HCT116 (cell line): ENCODE data around the gene ASAP2.

Experiments used
- CTCF ChIP-seq, 3 experiments: fragments of 200-600 bp in 1 of 3; sonication (generic) in 1 of 3; IDR thresholded peaks in 2 of 3; conservative IDR thresholded peaks in 1 of 3; 2 replicates each; pipeline ENCODE4 v1.5.1; 2012 to 2017; ENCODE audit warnings: low read depth in 2 of 3, low read length in 2 of 3, antibody characterized with exemption in 1 of 3, borderline replicate concordance in 1 of 3, control low read depth in 1 of 3, mild to moderate bottlenecking in 1 of 3, mixed read lengths in 1 of 3, mixed run types in 1 of 3, moderate library complexity in 1 of 3; ENCODE audit not compliant: insufficient read depth in 1 of 3
- EZH2 ChIP-seq: fragments of 200-600 bp; sonication (generic); IDR thresholded peaks from 2 replicates; pipeline ENCODE4 v1.6.1; 2017; ENCODE audit warnings: antibody characterized with exemption, mixed run types
- JUND ChIP-seq: IDR thresholded peaks from 2 replicates; pipeline ENCODE4 v1.6.1; 2012
- POLR2AphosphoS5 ChIP-seq: IDR thresholded peaks from 2 replicates; pipeline ENCODE4 v1.6.1; 2011; ENCODE audit warnings: mild to moderate bottlenecking, low read depth, low read length, moderate library complexity
- SP1 ChIP-seq: IDR thresholded peaks from 2 replicates; pipeline ENCODE4 v1.6.1; 2012; ENCODE audit warnings: low read depth
- TCF7L2 ChIP-seq: IDR thresholded peaks from 2 replicates; pipeline ENCODE4 v1.7.0; 2011; ENCODE audit warnings: borderline replicate concordance, inconsistent platforms; ENCODE audit not compliant: insufficient read depth, insufficient read length; ENCODE audit errors: extremely low read depth
- TF ChIP-seq, protein P1 (sequence below): IDR thresholded peaks from 2 replicates; pipeline ENCODE4 v1.6.1; 2012

DNA sequence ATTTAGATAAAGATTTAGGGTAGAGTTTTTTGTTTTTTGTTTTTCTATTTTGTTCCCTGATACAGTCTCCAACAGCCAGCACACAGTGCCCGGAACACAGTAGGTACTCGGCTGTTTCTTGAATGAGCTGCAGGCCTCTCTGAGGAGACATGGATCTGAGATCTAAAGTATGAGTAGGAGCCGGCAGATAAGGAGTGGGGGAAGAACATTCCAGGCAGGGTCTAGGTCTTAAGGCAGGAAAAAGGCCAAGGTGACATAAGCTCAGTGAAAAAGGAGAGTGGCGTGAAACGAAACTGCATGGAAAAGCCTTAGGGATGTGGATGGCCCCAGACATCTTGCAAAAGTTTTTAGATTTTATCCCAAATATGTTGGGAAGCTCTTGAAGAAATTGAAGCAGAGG is 122.3 kb downstream of the ASAP2 start:
- TF ChIP-seq, protein P1, sequence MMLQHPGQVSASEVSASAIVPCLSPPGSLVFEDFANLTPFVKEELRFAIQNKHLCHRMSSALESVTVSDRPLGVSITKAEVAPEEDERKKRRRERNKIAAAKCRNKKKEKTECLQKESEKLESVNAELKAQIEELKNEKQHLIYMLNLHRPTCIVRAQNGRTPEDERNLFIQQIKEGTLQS = no peak
- TF ChIP-seq EZH2 = no peak
- TF ChIP-seq CTCF (IDR thresholded peaks at IDR 0.05 in 2 of 3, conservative IDR thresholded peaks at IDR 0.05 in 1 of 3; ENCODE audit: borderline replicate concordance in 1 of 3, insufficient read depth in 1 of 3, low read depth in 2 of 3, low read length in 2 of 3) = no peak
- TF ChIP-seq POLR2AphosphoS5 = no peak
- TF ChIP-seq JUND = no peak
- TF ChIP-seq TCF7L2 = no peak
- TF ChIP-seq SP1 = no peak
